HEK293 (cell line): ENCODE results near the gene TRAK2.

Experiments used
- CTCF ChIA-PET: fragments of 350-600 bp; formaldehyde crosslinking; extraction: SDS; loops from one replicate; lab custom pipeline; 2021; ENCODE audit warnings: antibody characterized with exemption; lab: Yijun Ruan, JAX
- POLR2A ChIA-PET: fragments of 300-600 bp; formaldehyde crosslinking; extraction: SDS; loops from one replicate; lab custom pipeline; 2020; ENCODE audit warnings: antibody characterized with exemption, inconsistent platforms; lab: Yijun Ruan, JAX
- H3K27ac ChIP-seq: fragments of 200-500 bp; sonication (Bioruptor generic); 2 replicates; pipeline ENCODE4 v1.5.1; 2014; ENCODE audit warnings: low read depth, low read length, control low read depth, inconsistent platforms; ENCODE audit errors: extremely low read depth
- H3K36me3 ChIP-seq, 2 experiments: fragments of 200-500 bp in 1 of 2; sonication (Bioruptor generic) in 1 of 2; 1 replicate in 1 of 2; 2 replicates in 1 of 2; pipeline ENCODE4 v1.5.1; 2014 to 2017; ENCODE audit warnings: inconsistent platforms in 2 of 2, low read length in 2 of 2; ENCODE audit not compliant: control insufficient read depth in 2 of 2, insufficient read depth in 1 of 2
- H3K4me1 ChIP-seq: fragments of 200-500 bp; sonication (Bioruptor generic); 2 replicates; pipeline ENCODE4 v1.5.1; 2014; ENCODE audit warnings: mild to moderate bottlenecking, low read length, inconsistent platforms; ENCODE audit not compliant: control insufficient read depth, insufficient read depth
- H3K4me3 ChIP-seq: 2 replicates; pipeline ENCODE4 v1.5.1; 2011; ENCODE audit warnings: low read depth, mild to moderate bottlenecking, control low read depth, low read length, moderate library complexity
- H3K9me3 ChIP-seq: fragments of 200-500 bp; sonication (Bioruptor generic); 2 replicates; pipeline ENCODE4 v1.5.1; 2014; ENCODE audit warnings: low read depth, low read length, inconsistent platforms; ENCODE audit not compliant: control insufficient read depth, insufficient read depth
- KLF9 ChIP-seq: fragments of 450-650 bp; formaldehyde crosslinking; IDR thresholded peaks from 2 replicates; pipeline ENCODE4 v1.5.1; 2016; ENCODE audit warnings: missing biosample characterization, missing genetic modification characterization, low read depth
- MZF1 ChIP-seq: fragments of 450-650 bp; formaldehyde crosslinking; IDR thresholded peaks from 2 replicates; pipeline ENCODE4 v1.5.1; 2017; ENCODE audit warnings: missing biosample characterization, missing genetic modification characterization, borderline replicate concordance
- SP7 ChIP-seq: fragments of 450-650 bp; formaldehyde crosslinking; IDR thresholded peaks from 2 replicates; pipeline ENCODE4 v1.5.1; 2016; ENCODE audit warnings: missing biosample characterization, missing genetic modification characterization
- ZBTB26 ChIP-seq: fragments of 450-650 bp; formaldehyde crosslinking; optimal IDR thresholded peaks from 2 replicates; pipeline ENCODE3; 2016; ENCODE audit warnings: missing biosample characterization, mild to moderate bottlenecking, missing genetic modification characterization
- ZBTB44 ChIP-seq: fragments of 450-650 bp; IDR thresholded peaks from 2 replicates; pipeline ENCODE4 v1.5.1; 2018; ENCODE audit warnings: missing biosample characterization, mild to moderate bottlenecking, missing genetic modification characterization
- ZNF132 ChIP-seq: fragments of 450-650 bp; formaldehyde crosslinking; IDR thresholded peaks from 2 replicates; pipeline ENCODE4 v1.5.1; 2017; ENCODE audit warnings: missing biosample characterization, missing genetic modification characterization, borderline replicate concordance
- ZNF214 ChIP-seq: fragments of 450-650 bp; formaldehyde crosslinking; IDR thresholded peaks from 2 replicates; pipeline ENCODE4 v1.5.1; 2017; ENCODE audit warnings: missing biosample characterization, mild to moderate bottlenecking, missing genetic modification characterization, borderline replicate concordance
- ZNF221 ChIP-seq: fragments of 450-650 bp; formaldehyde crosslinking; IDR thresholded peaks from 2 replicates; pipeline ENCODE4 v1.5.1; 2017; ENCODE audit warnings: missing biosample characterization, missing genetic modification characterization, borderline replicate concordance
- ZNF274 ChIP-seq, 2 experiments: fragments of 200-500 bp in 1 of 2; fragments of 450-650 bp in 1 of 2; sonication (Bioruptor generic) in 1 of 2; formaldehyde crosslinking in 1 of 2; IDR thresholded peaks; 2 replicates each; pipeline versions ENCODE4 v1.5.1 to v1.6.1; 2014 to 2016; ENCODE audit warnings: borderline replicate concordance in 1 of 2, inconsistent platforms in 1 of 2, low read length in 1 of 2, missing biosample characterization in 1 of 2, missing genetic modification characterization in 1 of 2
- ZNF350 ChIP-seq: fragments of 450-650 bp; formaldehyde crosslinking; IDR thresholded peaks from 2 replicates; pipeline ENCODE4 v1.5.0; 2017; ENCODE audit warnings: missing biosample characterization, mild to moderate bottlenecking, missing genetic modification characterization
- ZNF366 ChIP-seq: fragments of 450-650 bp; formaldehyde crosslinking; conservative IDR thresholded peaks from 2 replicates; pipeline ENCODE4 v1.5.1; 2016; ENCODE audit warnings: missing biosample characterization, missing genetic modification characterization
- ZNF473 ChIP-seq: fragments of 450-650 bp; formaldehyde crosslinking; IDR thresholded peaks from 2 replicates; pipeline ENCODE4 v1.5.1; 2017; ENCODE audit warnings: missing biosample characterization, missing genetic modification characterization
- ZNF561 ChIP-seq: fragments of 450-650 bp; IDR thresholded peaks from 2 replicates; pipeline ENCODE4 v1.5.1; 2018; ENCODE audit warnings: missing biosample characterization, missing genetic modification characterization, borderline replicate concordance
- ZNF610 ChIP-seq: fragments of 450-650 bp; formaldehyde crosslinking; IDR thresholded peaks from 2 replicates; pipeline ENCODE4 v1.5.1; 2016; ENCODE audit warnings: missing biosample characterization, missing genetic modification characterization, borderline replicate concordance
- ZNF629 ChIP-seq: fragments of 450-650 bp; formaldehyde crosslinking; IDR thresholded peaks from 2 replicates; pipeline ENCODE4 v1.5.1; 2017; ENCODE audit warnings: missing biosample characterization, missing genetic modification characterization
- ZNF654 ChIP-seq: fragments of 450-650 bp; formaldehyde crosslinking; IDR thresholded peaks from 2 replicates; pipeline ENCODE4 v1.5.1; 2016; ENCODE audit warnings: low read depth, missing biosample characterization, missing genetic modification characterization
- ZNF660 ChIP-seq: fragments of 450-650 bp; IDR thresholded peaks from 2 replicates; pipeline ENCODE4 v1.5.1; 2018; ENCODE audit warnings: missing biosample characterization, mild to moderate bottlenecking, missing genetic modification characterization
- ZNF747 ChIP-seq: fragments of 450-650 bp; formaldehyde crosslinking; IDR thresholded peaks from 2 replicates; pipeline ENCODE4 v1.5.1; 2016; ENCODE audit warnings: missing biosample characterization, missing genetic modification characterization
- ZNF843 ChIP-seq: fragments of 450-650 bp; formaldehyde crosslinking; IDR thresholded peaks from 2 replicates; pipeline ENCODE4 v1.5.1; 2016; ENCODE audit warnings: missing biosample characterization, missing genetic modification characterization
- TF ChIP-seq, protein P1 (sequence below): fragments of 450-650 bp; formaldehyde crosslinking; IDR thresholded peaks from 2 replicates; pipeline ENCODE4 v1.5.1; 2016; ENCODE audit warnings: missing biosample characterization, missing genetic modification characterization
- TF ChIP-seq, protein P2 (sequence below): fragments of 450-650 bp; formaldehyde crosslinking; IDR thresholded peaks from 2 replicates; pipeline ENCODE4 v1.5.1; 2016; ENCODE audit warnings: missing biosample characterization, missing genetic modification characterization

The TRAK2 gene

DNA sequence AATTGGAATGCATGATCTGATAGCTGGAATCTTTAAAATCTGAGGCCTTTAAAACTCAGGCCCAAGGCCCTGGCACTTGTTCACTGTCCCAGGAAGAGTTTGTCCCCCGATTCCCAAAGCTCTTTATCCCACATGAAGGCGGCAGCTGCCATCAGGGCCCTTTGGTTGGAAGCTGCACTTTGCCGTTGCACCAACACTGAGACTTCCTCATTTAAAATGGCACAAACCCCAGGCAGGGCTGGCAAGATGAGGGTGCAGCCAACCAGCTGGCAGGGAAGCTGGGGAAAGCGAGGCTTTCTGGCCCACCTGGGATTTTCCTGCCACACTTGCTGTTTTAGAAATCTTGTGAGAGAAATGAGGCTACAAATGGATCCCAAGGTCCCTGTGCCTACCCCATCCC, 100.4 kb downstream of the TRAK2 start (continued):
- TF ChIP-seq, protein P1, sequence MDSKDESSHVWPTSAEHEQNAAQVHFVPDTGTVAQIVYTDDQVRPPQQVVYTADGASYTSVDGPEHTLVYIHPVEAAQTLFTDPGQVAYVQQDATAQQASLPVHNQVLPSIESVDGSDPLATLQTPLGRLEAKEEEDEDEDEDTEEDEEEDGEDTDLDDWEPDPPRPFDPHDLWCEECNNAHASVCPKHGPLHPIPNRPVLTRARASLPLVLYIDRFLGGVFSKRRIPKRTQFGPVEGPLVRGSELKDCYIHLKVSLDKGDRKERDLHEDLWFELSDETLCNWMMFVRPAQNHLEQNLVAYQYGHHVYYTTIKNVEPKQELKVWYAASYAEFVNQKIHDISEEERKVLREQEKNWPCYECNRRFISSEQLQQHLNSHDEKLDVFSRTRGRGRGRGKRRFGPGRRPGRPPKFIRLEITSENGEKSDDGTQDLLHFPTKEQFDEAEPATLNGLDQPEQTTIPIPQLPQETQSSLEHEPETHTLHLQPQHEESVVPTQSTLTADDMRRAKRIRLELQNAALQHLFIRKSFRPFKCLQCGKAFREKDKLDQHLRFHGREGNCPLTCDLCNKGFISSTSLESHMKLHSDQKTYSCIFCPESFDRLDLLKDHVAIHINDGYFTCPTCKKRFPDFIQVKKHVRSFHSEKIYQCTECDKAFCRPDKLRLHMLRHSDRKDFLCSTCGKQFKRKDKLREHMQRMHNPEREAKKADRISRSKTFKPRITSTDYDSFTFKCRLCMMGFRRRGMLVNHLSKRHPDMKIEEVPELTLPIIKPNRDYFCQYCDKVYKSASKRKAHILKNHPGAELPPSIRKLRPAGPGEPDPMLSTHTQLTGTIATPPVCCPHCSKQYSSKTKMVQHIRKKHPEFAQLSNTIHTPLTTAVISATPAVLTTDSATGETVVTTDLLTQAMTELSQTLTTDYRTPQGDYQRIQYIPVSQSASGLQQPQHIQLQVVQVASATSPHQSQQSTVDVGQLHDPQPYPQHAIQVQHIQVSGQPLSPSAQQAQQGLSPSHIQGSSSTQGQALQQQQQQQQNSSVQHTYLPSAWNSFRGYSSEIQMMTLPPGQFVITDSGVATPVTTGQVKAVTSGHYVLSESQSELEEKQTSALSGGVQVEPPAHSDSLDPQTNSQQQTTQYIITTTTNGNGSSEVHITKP: no peak
- no peak for TF ChIP-seq ZNF660
- TF ChIP-seq, all 188 proteins: peak for 0

DNA sequence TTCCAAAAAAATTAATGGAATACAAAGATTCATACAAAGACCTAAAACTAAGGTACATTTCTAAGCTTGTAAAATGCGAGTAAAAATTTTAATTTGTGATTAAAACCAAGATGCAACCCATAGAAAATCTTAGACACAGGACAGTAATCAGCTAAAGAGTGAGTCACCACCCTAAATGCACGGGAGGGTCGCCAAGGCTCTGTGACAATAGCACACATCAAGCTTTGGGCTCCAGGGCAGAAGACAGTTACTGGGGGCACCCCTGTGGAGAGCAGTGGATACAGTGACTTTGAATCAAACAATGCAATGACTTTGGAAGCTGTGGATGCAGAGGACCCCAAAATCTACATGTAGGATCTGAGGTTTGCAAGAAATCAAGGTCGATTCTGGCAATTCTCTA, 101.7 kb downstream of the TRAK2 start:
- H3K4me3 ChIP-seq: no peak overlapping the region
- TF ChIP-seq ZNF132 (tag by site-specific recombination) (no peak), ZNF350 (tag by site-specific recombination) (no peak), ZNF214 (tag by site-specific recombination) (no peak), ZNF747 (tag by site-specific recombination) (no peak)
- H3K27ac ChIP-seq: no peak overlapping the region
- H3K36me3 ChIP-seq: no peaks in the 10 kb centered on the region
- ChIA-PET CTCF (interaction anchor here (2.8 kb wide), 1 partner anchor 118 kb away, joined by 8 read pairs; no protein-coding TSS in a partner anchor), POLR2A (no interaction called here)
- no peaks in the 10 kb centered on the region for H3K9me3 ChIP-seq
- H3K4me1 ChIP-seq: no peaks in the 10 kb centered on the region

- no peaks in the 10 kb centered on the region for H3K36me3 ChIP-seq
- no peaks in the 10 kb centered on the region for H3K4me1 ChIP-seq
- CTCF ChIA-PET: interaction anchor here (0.6 to 0.7 kb wide), 2 partner anchors 235 to 388 kb away, joined by 3 to 4 read pairs; no protein-coding TSS in a partner anchor
- TF ChIP-seq ZNF350 (tag by site-specific recombination) (no peak), ZNF221 (tag by site-specific recombination) (no peak), ZNF366 (no peak), KLF9 (tag by site-specific recombination) (no peak), ZNF473 (tag by site-specific recombination) (no peak), ZBTB44 (tag by site-specific recombination) (no peak), ZNF561 (tag by site-specific recombination) (no peak)
- TF ChIP-seq, protein P2, sequence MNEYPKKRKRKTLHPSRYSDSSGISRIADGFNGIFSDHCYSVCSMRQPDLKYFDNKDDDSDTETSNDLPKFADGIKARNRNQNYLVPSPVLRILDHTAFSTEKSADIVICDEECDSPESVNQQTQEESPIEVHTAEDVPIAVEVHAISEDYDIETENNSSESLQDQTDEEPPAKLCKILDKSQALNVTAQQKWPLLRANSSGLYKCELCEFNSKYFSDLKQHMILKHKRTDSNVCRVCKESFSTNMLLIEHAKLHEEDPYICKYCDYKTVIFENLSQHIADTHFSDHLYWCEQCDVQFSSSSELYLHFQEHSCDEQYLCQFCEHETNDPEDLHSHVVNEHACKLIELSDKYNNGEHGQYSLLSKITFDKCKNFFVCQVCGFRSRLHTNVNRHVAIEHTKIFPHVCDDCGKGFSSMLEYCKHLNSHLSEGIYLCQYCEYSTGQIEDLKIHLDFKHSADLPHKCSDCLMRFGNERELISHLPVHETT: no peak
- H3K27ac ChIP-seq: no peak overlapping the region
- H3K9me3 ChIP-seq: no peaks in the 10 kb centered on the region
- POLR2A ChIA-PET: no interaction called here
- no peak overlapping the region for H3K4me3 ChIP-seq
Measured at GRCh38 chr2:201348758-201349157, 102.5 kb downstream of the TRAK2 start.

- ChIA-PET POLR2A (no interaction called here), CTCF (no interaction called here)
- Histone ChIP-seq H3K36me3 (no peaks in the 10 kb centered on the region), H3K27ac (no peak overlapping the region), H3K9me3 (no peaks in the 10 kb centered on the region), H3K4me1 (no peaks in the 10 kb centered on the region), H3K4me3 (no peak overlapping the region)
- TF ChIP-seq SP7 (no peak), ZNF654 (tag by site-specific recombination) (no peak), ZNF843 (tag by site-specific recombination) (no peak), MZF1 (tag by site-specific recombination) (no peak), ZNF629 (tag by site-specific recombination) (no peak), ZNF274 (IDR thresholded peaks at IDR 0.05; ENCODE audit: low read length) (no peak), ZNF274 (tag by site-specific recombination; IDR thresholded peaks at IDR 0.05; ENCODE audit: borderline replicate concordance) (no peak), ZNF610 (tag by site-specific recombination) (no peak), ZBTB26 (tag by site-specific recombination) (no peak)
Measured at GRCh38 chr2:201347138-201347537, 104.1 kb downstream of the TRAK2 start.
